ENCODE data around the gene LRP1. TPM values are rescaled to one million over a fixed set of nuclear protein-coding genes. Genes with fewer than 3 reads are reported as not detected.

Gene LRP1
- total RNA-seq, 1 donor from 2014 or later, result 253 TPM

- Mint-ChIP-seq H3K36me3 (peaks cover 53% of the 10 kb centered on the region), H3K27ac (peak overlapping the region; percentile 5), H3K4me3 (no peak overlapping the region), H3K9me3 (no peaks in the 10 kb centered on the region), H3K27me3 (ENCODE audit: low read depth) (no peaks in the 10 kb centered on the region), H3K4me1 (no peaks in the 10 kb centered on the region)
- no peak for TF ChIP-seq CTCF (IDR thresholded peaks at IDR 0.05; ENCODE audit: unreplicated experiment)
- no peak for DNase-seq (ENCODE audit: low spot score in 2 of 2, unreplicated experiment in 2 of 2)
These were observed 36.8 kb downstream of the LRP1 start for GRCh38 chr12:57164966-57165625.

GRCh38 chr12:57165741-57166140, 37.5 kb downstream of the LRP1 start:
- H3K27me3 Mint-ChIP-seq (ENCODE audit: low read depth), result no peaks in the 10 kb centered on the region
- H3K4me1 Mint-ChIP-seq, result no peaks in the 10 kb centered on the region
- H3K4me3 Mint-ChIP-seq, result no peak overlapping the region
- H3K27ac Mint-ChIP-seq, result no peak overlapping the region
- TF ChIP-seq CTCF (IDR thresholded peaks at IDR 0.05; ENCODE audit: unreplicated experiment), result no peak
- H3K36me3 Mint-ChIP-seq, result peaks cover 49% of the 10 kb centered on the region
- H3K9me3 Mint-ChIP-seq, result no peaks in the 10 kb centered on the region
- no peak for DNase-seq (ENCODE audit: low spot score in 2 of 2, unreplicated experiment in 2 of 2)

- peaks cover 38% of the 10 kb centered on the region for H3K36me3 Mint-ChIP-seq
- no peaks in the 10 kb centered on the region for H3K9me3 Mint-ChIP-seq
These were observed 38.7 kb downstream of the LRP1 start for GRCh38 chr12:57166971-57167371.

GRCh38 chr12:57168058-57168457, 39.8 kb downstream of the LRP1 start:
- H3K27ac Mint-ChIP-seq, result no peak overlapping the region
- no peak for DNase-seq (ENCODE audit: low spot score in 2 of 2, unreplicated experiment in 2 of 2)
- no peak for TF ChIP-seq CTCF (IDR thresholded peaks at IDR 0.05; ENCODE audit: unreplicated experiment)

More at GRCh38 chr12:57166971-57167371, 38.7 kb downstream of the LRP1 start:
- peaks cover 5% of the 10 kb centered on the region for H3K4me1 Mint-ChIP-seq
- DNase-seq (ENCODE audit: low spot score in 2 of 2, unreplicated experiment in 2 of 2), result no peak
- no peak overlapping the region for H3K4me3 Mint-ChIP-seq
- no peak for TF ChIP-seq CTCF (IDR thresholded peaks at IDR 0.05; ENCODE audit: unreplicated experiment)
- H3K27me3 Mint-ChIP-seq (ENCODE audit: low read depth), result no peaks in the 10 kb centered on the region
- no peak overlapping the region for H3K27ac Mint-ChIP-seq

GRCh38 chr12:57169046-57169795, 40.9 kb downstream of the LRP1 start:
- no peak for TF ChIP-seq CTCF (IDR thresholded peaks at IDR 0.05; ENCODE audit: unreplicated experiment)
- Mint-ChIP-seq H3K27me3 (ENCODE audit: low read depth) (no peaks in the 10 kb centered on the region), H3K36me3 (peaks cover 37% of the 10 kb centered on the region)

More at GRCh38 chr12:57168058-57168457, 39.8 kb downstream of the LRP1 start:
- H3K9me3 Mint-ChIP-seq, result no peaks in the 10 kb centered on the region
- peaks cover 5% of the 10 kb centered on the region for H3K4me1 Mint-ChIP-seq
- no peak overlapping the region for H3K4me3 Mint-ChIP-seq
- peaks cover 35% of the 10 kb centered on the region for H3K36me3 Mint-ChIP-seq
- H3K27me3 Mint-ChIP-seq (ENCODE audit: low read depth), result no peaks in the 10 kb centered on the region

More at GRCh38 chr12:57169046-57169795, 40.9 kb downstream of the LRP1 start:
- Mint-ChIP-seq H3K4me3 (no peak overlapping the region), H3K27ac (no peak overlapping the region), H3K9me3 (no peaks in the 10 kb centered on the region), H3K4me1 (peaks cover 5% of the 10 kb centered on the region)
- DNase-seq (ENCODE audit: low spot score in 2 of 2, unreplicated experiment in 2 of 2), result no peak
